ENCODE data around the gene RIMBP2.
"Not testable (repeated sequence)": the region's sequence is repeated elsewhere in the genome, so short reads cannot be mapped to it uniquely, and the experiment has no call there.

RIMBP2 gene

GRCh38 chr12:130651188-130651959 is 64.7 kb downstream of the RIMBP2 start:
- no peak for DNase-seq

GRCh38 chr12:130650131-130650530 is 66.0 kb downstream of the RIMBP2 start:
- no peak for DNase-seq

GRCh38 chr12:130649101-130650045 is 66.7 kb downstream of the RIMBP2 start:
- DNase-seq, result no peak

- DNase-seq, result no peak
Observed at GRCh38 chr12:130647814-130648213, 68.3 kb downstream of the RIMBP2 start.

GRCh38 chr12:130646716-130647370 is 69.3 kb downstream of the RIMBP2 start:
- DNase-seq, result no peak

- not testable (repeated sequence) for DNase-seq
Observed at GRCh38 chr12:130646191-130646590, 69.9 kb downstream of the RIMBP2 start.

- DNase-seq, result no peak
Observed at GRCh38 chr12:130645751-130646150, 70.3 kb downstream of the RIMBP2 start.

GRCh38 chr12:130644566-130644965 is 71.5 kb downstream of the RIMBP2 start:
- DNase-seq, result no peak

GRCh38 chr12:130644146-130644545 is 72.0 kb downstream of the RIMBP2 start:
- DNase-seq, result no peak

- no peak for DNase-seq
Observed at GRCh38 chr12:130642856-130643255, 73.2 kb downstream of the RIMBP2 start.

GRCh38 chr12:130641533-130642184 is 74.4 kb downstream of the RIMBP2 start:
- DNase-seq, result no peak

GRCh38 chr12:130640901-130641300 is 75.2 kb downstream of the RIMBP2 start:
- no peak for DNase-seq

- no peak for DNase-seq
Observed at GRCh38 chr12:130640496-130640895, 75.6 kb downstream of the RIMBP2 start.

GRCh38 chr12:130639476-130640424 is 76.3 kb downstream of the RIMBP2 start:
- DNase-seq, result no peak

- DNase-seq, result no peak
Observed at GRCh38 chr12:130636370-130636769, 79.7 kb downstream of the RIMBP2 start.

- DNase-seq, result no peak
Observed at GRCh38 chr12:130634866-130635265, 81.2 kb downstream of the RIMBP2 start.

- no peak for DNase-seq
Observed at GRCh38 chr12:130633771-130634170, 82.3 kb downstream of the RIMBP2 start.

- DNase-seq, result no peak
Observed at GRCh38 chr12:130632642-130633041, 83.5 kb downstream of the RIMBP2 start.

GRCh38 chr12:130628304-130628703 is 87.8 kb downstream of the RIMBP2 start:
- no peak for DNase-seq

GRCh38 chr12:130627175-130627574 is 88.9 kb downstream of the RIMBP2 start:
- DNase-seq, result no peak

GRCh38 chr12:130626601-130627000 is 89.5 kb downstream of the RIMBP2 start:
- DNase-seq, result no peak

- no peak for DNase-seq
Observed at GRCh38 chr12:130625201-130625600, 90.9 kb downstream of the RIMBP2 start.
